HepG2 (cell line): Measurements from ENCODE around the gene PRR23A. TPM values are rescaled to one million over a fixed set of nuclear protein-coding genes. Genes with fewer than 3 reads are reported as not detected.

ENCODE experiments used
- MNT ChIP-seq: fragments of 450-650 bp; IDR thresholded peaks from 2 replicates; pipeline ENCODE4 v1.6.1; 2016
- THAP8 ChIP-seq: sonication (generic); formaldehyde crosslinking; IDR thresholded peaks from 2 replicates; pipeline ENCODE4 v1.5.1; 2020; ENCODE audit warnings: missing genetic modification reagents, mild to moderate bottlenecking, borderline replicate concordance
- ZBTB44 ChIP-seq: sonication (generic); formaldehyde crosslinking; IDR thresholded peaks from 2 replicates; pipeline ENCODE4 v1.4.0; 2020; ENCODE audit warnings: missing genetic modification reagents
- ZMAT3 ChIP-seq: sonication (generic); formaldehyde crosslinking; conservative IDR thresholded peaks from 2 replicates; pipeline ENCODE4 v1.7.0; 2021; ENCODE audit warnings: missing genetic modification reagents
- ZMYM4 ChIP-seq: sonication (generic); formaldehyde crosslinking; IDR thresholded peaks from 2 replicates; pipeline ENCODE4 v1.8.1; 2023; ENCODE audit warnings: mild to moderate bottlenecking, missing genetic modification reagents
- ZNF10 ChIP-seq: sonication (generic); formaldehyde crosslinking; IDR thresholded peaks from 2 replicates; pipeline ENCODE4 v1.4.0; 2020; ENCODE audit warnings: mild to moderate bottlenecking, low read depth, missing genetic modification reagents, borderline replicate concordance
- polyA plus RNA-seq, 8 experiments: library from polyadenylated mRNA; depleted of rRNA in 3 of 8; stranded (reverse) in 7 of 8; unstranded in 1 of 8; fragments of >200 nt; fragmentation: Illumina TruSeq in 4 of 8; extraction: Trizol in 4 of 8; gene quantifications; 2 replicates each; pipeline versions ENCODE4 v1.2.1 to v1.2.3, GENCODE V29; 2011 to 2016; ENCODE audit warnings: low read depth in 4 of 8, missing spikeins in 1 of 8, mixed read lengths in 1 of 8; ENCODE audit not compliant: insufficient read depth in 1 of 8
- total RNA-seq, 5 experiments: library from RNA; depleted of rRNA; stranded (reverse); fragments of >200 nt; fragmentation: Illumina TruSeq; extraction: Trizol; gene quantifications; 2 replicates each; pipeline ENCODE4 v1.2.3, GENCODE V29; 2016; ENCODE audit warnings: low read depth in 1 of 5
- TF ChIP-seq, protein P1 (sequence below): sonication (generic); formaldehyde crosslinking; IDR thresholded peaks from 2 replicates; pipeline ENCODE4 v1.4.0; 2020; ENCODE audit warnings: missing genetic modification reagents

Gene PRR23A
- total and polyA plus RNA-seq, 2 of the 13 experiments (the other 11 are each of a cell fraction or from before 2014, with no cell fraction given), result not detected

DNA sequence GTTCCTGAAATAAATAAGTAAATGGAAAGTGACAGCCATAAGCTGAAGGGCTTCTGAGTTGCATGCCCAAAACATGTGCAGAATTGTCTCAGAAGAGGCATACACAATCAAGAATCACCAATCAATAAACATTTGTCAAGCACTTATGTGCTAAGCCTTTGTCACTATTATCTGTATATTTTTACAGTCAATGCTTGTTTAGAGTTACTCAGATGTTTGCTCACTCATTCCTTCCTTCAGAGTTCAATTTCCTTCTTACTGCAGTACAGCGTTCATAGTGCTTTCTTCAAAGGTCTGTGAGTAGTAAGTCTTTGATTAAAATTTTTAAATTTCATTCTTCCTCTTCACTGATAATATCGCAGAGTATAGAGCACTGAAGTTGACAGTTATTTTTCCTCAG lies 41.8 kb downstream of the PRR23A start (continued):
- TF ChIP-seq ZMYM4 (CRISPR knock-in tag), result no peak
- no peak for TF ChIP-seq ZMAT3
- no peak for TF ChIP-seq ZNF10 (CRISPR knock-in tag)
- TF ChIP-seq THAP8 (CRISPR knock-in tag), result no peak
- TF ChIP-seq, protein P1, sequence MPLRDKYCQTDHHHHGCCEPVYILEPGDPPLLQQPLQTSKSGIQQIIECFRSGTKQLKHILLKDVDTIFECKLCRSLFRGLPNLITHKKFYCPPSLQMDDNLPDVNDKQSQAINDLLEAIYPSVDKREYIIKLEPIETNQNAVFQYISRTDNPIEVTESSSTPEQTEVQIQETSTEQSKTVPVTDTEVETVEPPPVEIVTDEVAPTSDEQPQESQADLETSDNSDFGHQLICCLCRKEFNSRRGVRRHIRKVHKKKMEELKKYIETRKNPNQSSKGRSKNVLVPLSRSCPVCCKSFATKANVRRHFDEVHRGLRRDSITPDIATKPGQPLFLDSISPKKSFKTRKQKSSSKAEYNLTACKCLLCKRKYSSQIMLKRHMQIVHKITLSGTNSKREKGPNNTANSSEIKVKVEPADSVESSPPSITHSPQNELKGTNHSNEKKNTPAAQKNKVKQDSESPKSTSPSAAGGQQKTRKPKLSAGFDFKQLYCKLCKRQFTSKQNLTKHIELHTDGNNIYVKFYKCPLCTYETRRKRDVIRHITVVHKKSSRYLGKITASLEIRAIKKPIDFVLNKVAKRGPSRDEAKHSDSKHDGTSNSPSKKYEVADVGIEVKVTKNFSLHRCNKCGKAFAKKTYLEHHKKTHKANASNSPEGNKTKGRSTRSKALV (CRISPR knock-in tag), result no peak
- TF ChIP-seq MNT, result no peak
- no peak for TF ChIP-seq ZBTB44
- TF ChIP-seq, all 625 proteins: peak for 0
